K562 (cell line): Measurements from ENCODE around the gene EID2. TPM values are rescaled to one million over a fixed set of nuclear protein-coding genes. Genes with fewer than 3 reads are reported as not detected.

Experiments
- CEBPB ChIP-seq: fragments of 450-650 bp; IDR thresholded peaks from 2 replicates; pipeline ENCODE4 v1.6.1; 2016; ENCODE audit warnings: missing genetic modification characterization, missing compliant biosample characterization
- CHAMP1 ChIP-seq: fragments of 450-650 bp; IDR thresholded peaks from 2 replicates; pipeline ENCODE4 v1.6.1; 2016; ENCODE audit warnings: mild to moderate bottlenecking
- CHD4 ChIP-seq: fragments of 200-600 bp; sonication (generic); IDR thresholded peaks from 3 replicates; pipeline ENCODE4 v1.6.1; 2012; ENCODE audit warnings: low read depth, mild to moderate bottlenecking, mixed read lengths, low read length, inconsistent platforms; ENCODE audit not compliant: insufficient read depth, insufficient replicate concordance, poor library complexity, severe bottlenecking
- ERF ChIP-seq: fragments of 450-650 bp; formaldehyde crosslinking; IDR thresholded peaks from 2 replicates; pipeline ENCODE4 v1.4.0; 2020; ENCODE audit warnings: mild to moderate bottlenecking, mixed read lengths
- GATAD2B ChIP-seq: fragments of 450-650 bp; IDR thresholded peaks from 2 replicates; pipeline ENCODE4 v1.6.1; 2017; ENCODE audit warnings: mild to moderate bottlenecking, borderline replicate concordance
- MAFF ChIP-seq: IDR thresholded peaks from 2 replicates; pipeline ENCODE4 v1.6.1; 2012; ENCODE audit warnings: low read length, improper control_type of control experiment
- MAFG ChIP-seq: fragments of 450-650 bp; conservative IDR thresholded peaks from 2 replicates; pipeline ENCODE4 v1.6.1; 2016; ENCODE audit warnings: missing genetic modification characterization, missing compliant biosample characterization
- MTA2 ChIP-seq: fragments of 450-650 bp; IDR thresholded peaks from 2 replicates; pipeline ENCODE4 v1.6.1; 2016; ENCODE audit warnings: low read depth
- MTA3 ChIP-seq: fragments of 450-650 bp; formaldehyde crosslinking; IDR thresholded peaks from 2 replicates; pipeline ENCODE4 v1.6.1; 2017; ENCODE audit warnings: mild to moderate bottlenecking, borderline replicate concordance
- NFIC ChIP-seq: fragments of 450-650 bp; IDR thresholded peaks from 2 replicates; pipeline ENCODE4 v1.6.1; 2017; ENCODE audit warnings: mild to moderate bottlenecking, inconsistent platforms
- POLR2A ChIP-seq: fragments of 450-650 bp; conservative IDR thresholded peaks from 2 replicates; pipeline ENCODE4 v1.6.1; 2016
- PRPF4 ChIP-seq: fragments of 200-400 bp; formaldehyde crosslinking; IDR thresholded peaks from one replicate; pipeline ENCODE4 v1.6.1; 2017; ENCODE audit warnings: low read length, low read depth, mild to moderate bottlenecking; ENCODE audit not compliant: insufficient read depth, poor library complexity, severe bottlenecking
- PTTG1 ChIP-seq: fragments of 450-650 bp; IDR thresholded peaks from 2 replicates; pipeline ENCODE4 v1.6.1; 2016; ENCODE audit warnings: low read depth, mild to moderate bottlenecking, missing genetic modification characterization, missing compliant biosample characterization
- RBM14 ChIP-seq: fragments of 200-400 bp; formaldehyde crosslinking; IDR thresholded peaks from 2 replicates; pipeline ENCODE4 v1.6.1; 2018; ENCODE audit warnings: low read depth, mild to moderate bottlenecking, low read length, moderate library complexity, borderline replicate concordance; ENCODE audit not compliant: insufficient read depth
- RBM34 ChIP-seq: fragments of 200-400 bp; formaldehyde crosslinking; IDR thresholded peaks from 2 replicates; pipeline ENCODE4 v1.6.1; 2018; ENCODE audit warnings: low read length, borderline replicate concordance; ENCODE audit not compliant: insufficient read depth
- SAFB ChIP-seq: fragments of 200-400 bp; formaldehyde crosslinking; IDR thresholded peaks from 2 replicates; pipeline ENCODE4 v1.6.1; 2017; ENCODE audit warnings: low read depth, low read length, borderline replicate concordance
- SMARCE1 ChIP-seq: fragments of 450-650 bp; IDR thresholded peaks from 2 replicates; pipeline ENCODE4 v1.7.1; 2016; ENCODE audit warnings: mild to moderate bottlenecking
- SMC3 ChIP-seq: conservative IDR thresholded peaks from 2 replicates; pipeline ENCODE4 v1.6.1; 2011; ENCODE audit warnings: low read depth, low read length, improper control_type of control experiment; ENCODE audit not compliant: insufficient read depth
- STAT5A ChIP-seq: IDR thresholded peaks from 2 replicates; pipeline ENCODE4 v1.6.1; 2012; ENCODE audit warnings: low read length, inconsistent platforms, borderline replicate concordance
- STAT5B ChIP-seq: fragments of 250-450 bp; sonication (Bioruptor Pico); IDR thresholded peaks from 2 replicates; pipeline ENCODE4 v1.8.0; 2021; ENCODE audit warnings: mild to moderate bottlenecking, inconsistent platforms
- TCF7L2 ChIP-seq: fragments of 150-350 bp; IDR thresholded peaks from 2 replicates; pipeline ENCODE4 v1.6.1; 2016; ENCODE audit warnings: low read depth, mild to moderate bottlenecking, low read length, moderate library complexity
- TEAD1 ChIP-seq, 2 experiments: fragments of 450-650 bp in 1 of 2; sonication (generic) in 1 of 2; formaldehyde crosslinking; IDR thresholded peaks; 2 replicates each; pipeline versions ENCODE4 v1.4.0 to v1.8.0; 2020 to 2022; ENCODE audit warnings: mild to moderate bottlenecking in 2 of 2, missing genetic modification reagents in 1 of 2
- TRIM24 ChIP-seq, 2 experiments: fragments of 450-650 bp; IDR thresholded peaks; 2 replicates each; pipeline ENCODE4 v1.6.1; 2016
- ZNF133 ChIP-seq: fragments of 250-450 bp; sonication (Bioruptor Pico); IDR thresholded peaks from 2 replicates; pipeline ENCODE4 v1.4.0; 2020; ENCODE audit warnings: mild to moderate bottlenecking
- ZNF143 ChIP-seq: sonication (generic); formaldehyde crosslinking; IDR thresholded peaks from 2 replicates; pipeline ENCODE4 v1.9.0; 2022; ENCODE audit warnings: mild to moderate bottlenecking, missing genetic modification reagents
- ZNF282 ChIP-seq: sonication (generic); formaldehyde crosslinking; IDR thresholded peaks from 2 replicates; pipeline ENCODE4 v1.8.1; 2023; ENCODE audit warnings: missing genetic modification reagents
- ZNF436 ChIP-seq: fragments of 250-450, 450-650 bp; sonication (Bioruptor Pico); formaldehyde crosslinking; IDR thresholded peaks from 2 replicates; pipeline ENCODE4 v1.7.0; 2020; ENCODE audit warnings: mild to moderate bottlenecking
- ZNF561 ChIP-seq: fragments of 450-650 bp; formaldehyde crosslinking; conservative IDR thresholded peaks from 2 replicates; pipeline ENCODE4 v1.4.0; 2020; ENCODE audit warnings: mild to moderate bottlenecking, moderate library complexity
- ZNF668 ChIP-seq: fragments of 250-450 bp; sonication (Bioruptor Pico); IDR thresholded peaks from 2 replicates; pipeline ENCODE4 v1.8.0; 2022; ENCODE audit warnings: mild to moderate bottlenecking, inconsistent platforms
- ZNF766 ChIP-seq: fragments of 200-800 bp; sonication (Bioruptor generic); conservative IDR thresholded peaks from 2 replicates; pipeline ENCODE4 v1.6.1; 2016; ENCODE audit warnings: missing genetic modification characterization, missing compliant biosample characterization
- polyA plus RNA-seq, 8 experiments: library from polyadenylated mRNA; depleted of rRNA in 4 of 8; stranded (reverse) in 5 of 8; unstranded in 3 of 8; fragments of >200 nt; fragmentation: Nextera tagmentation in 2 of 8; fragmentation: Illumina TruSeq in 1 of 8; extraction: Ambion mirVana in 2 of 8; extraction: Trizol in 1 of 8; gene quantifications; 2 replicates each; pipeline versions ENCODE4 v1.2.1 to v1.2.3, GENCODE V29; 2011 to 2014; ENCODE audit warnings: inconsistent platforms in 1 of 8, missing spikeins in 1 of 8
- total RNA-seq, 7 experiments: library from RNA; depleted of rRNA in 6 of 7; stranded (reverse); fragments of >200 nt in 6 of 7; fragmentation: Illumina TruSeq in 2 of 7; extraction: Trizol in 2 of 7; gene quantifications; 2 replicates each; pipeline versions ENCODE4 v1.2.1 to v1.2.3, GENCODE V29; 2011 to 2021; ENCODE audit warnings: low replicate concordance in 1 of 7

EID2 gene
- total and polyA plus RNA-seq, 9 of the 15 experiments (the other 6 are each of a cell fraction or from before 2014, with no cell fraction given): 2.5 to 18.5 (median 11.3) TPM

DNA sequence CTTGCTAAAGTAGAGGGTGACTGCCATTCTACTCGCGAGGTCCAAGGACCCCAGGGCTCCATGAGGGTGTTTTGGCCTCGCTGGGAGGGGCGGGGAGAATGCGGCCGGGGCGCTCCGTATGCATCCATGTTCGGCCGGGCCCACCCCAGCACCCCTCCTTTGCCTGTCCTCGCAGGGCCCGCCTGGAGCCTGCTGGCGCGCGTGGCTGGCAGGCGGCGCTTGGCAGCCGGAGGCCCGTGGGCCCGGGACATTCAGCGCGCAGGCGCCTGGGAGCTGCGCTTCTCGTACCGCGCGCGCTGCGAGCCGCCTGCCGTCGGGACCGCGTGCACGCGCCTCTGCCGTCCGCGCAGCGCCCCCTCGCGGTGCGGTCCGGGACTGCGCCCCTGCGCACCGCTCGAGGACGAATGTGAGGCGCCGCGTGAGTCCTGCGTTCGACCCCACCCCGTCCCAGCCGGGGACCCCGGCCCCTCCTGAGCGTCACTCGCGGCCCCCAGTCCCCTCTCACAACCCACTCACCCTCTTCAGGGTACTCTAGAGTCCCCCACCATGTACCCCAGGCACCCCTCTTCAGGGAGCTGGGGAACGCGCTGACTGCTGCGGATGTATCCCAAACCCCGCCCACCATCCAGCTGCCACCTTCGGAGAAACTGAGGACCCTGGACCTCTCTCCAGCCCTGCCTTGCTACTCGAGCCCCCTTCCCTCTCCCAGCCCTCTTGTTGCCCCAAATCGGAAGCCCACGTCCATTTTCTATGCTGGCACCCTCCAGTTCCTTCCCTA, 37.1 kb downstream of the EID2 start (continued):
- TF ChIP-seq CHAMP1 (no peak), MAFF (no peak), TCF7L2 (no peak), STAT5A (no peak), TEAD1 (CRISPR knock-in tag; IDR thresholded peaks at IDR 0.05) (peak in 1 of 2 experiments; percentile 97; a peak in 2 of 4 replicates), STAT5B (CRISPR knock-in tag) (no peak), PTTG1 (tag) (no peak), TRIM24 (IDR thresholded peaks at IDR 0.05) (no peak), ZNF143 (0 out of 2 replicates have a peak, but pooled peaks have one; percentile 15), MTA3 (peak; percentile 57; the same call in 1 of the 2 replicates), MTA2 (no peak), ZNF133 (CRISPR knock-in tag) (no peak), ERF (CRISPR knock-in tag) (0 out of 2 replicates have a peak, but pooled peaks have one; percentile 6), SAFB (no peak), RBM14 (no peak), ZNF561 (CRISPR knock-in tag) (no peak), POLR2A (no peak), CEBPB (no peak), CHD4 (no peak), ZNF436 (CRISPR knock-in tag) (no peak), SMC3 (peak; percentile 31; the same call in 1 of the 2 replicates), ZNF668 (CRISPR knock-in tag) (no peak), SMARCE1 (no peak), MAFG (tag) (no peak), NFIC (0 out of 2 replicates have a peak, but pooled peaks have one; percentile 4), ZNF282 (CRISPR knock-in tag) (peak; percentile 99), RBM34 (no peak), ZNF766 (CRISPR knock-in tag) (peak; percentile 90), GATAD2B (peak; percentile 79; the same call in 1 of the 2 replicates), PRPF4 (no peak)
